Endothelial cell of umbilical vein (primary cell): Measurements from ENCODE around the gene COPE. TPM values are rescaled to one million over a fixed set of nuclear protein-coding genes. Genes with fewer than 3 reads are reported as not detected.

Source experiments
- BruUV-seq: library from RNA; stranded (reverse); fragments of 400-500 nt; replicated peaks from 2 replicates; lab custom pipeline; 2021; lab: Mats Ljungman, UMichigan
- CTCF ChIA-PET: fragments of 300-600, 350-600 bp; sonication (Branson Sonifier 250); formaldehyde crosslinking; loops from one replicate; lab custom pipeline; 2021; ENCODE audit warnings: antibody characterized with exemption, inconsistent platforms; lab: Charles Lee
- POLR2A ChIA-PET: fragments of 300-600, 350-600 bp; sonication (Branson Sonifier 250); formaldehyde crosslinking; loops from one replicate; lab custom pipeline; 2021; ENCODE audit warnings: antibody characterized with exemption, inconsistent platforms; lab: Charles Lee
- DNase-seq: peaks from one replicate; pipeline ENCODE4 v3.0.0-alpha.2; 2011; ENCODE audit warnings: low read depth, low spot score
- FAIRE-seq: peaks from 2 replicates; lab custom pipeline; 2011; peaks lifted over from hg19 to GRCh38; lab: Jason Lieb, UNC
- H2AFZ ChIP-seq: 2 replicates; pipeline ENCODE4 v1.6.0; 2012; ENCODE audit warnings: low read depth, low read length, control low read depth, inconsistent platforms
- H3K27ac ChIP-seq: 2 replicates; pipeline ENCODE4 v1.5.1; 2011; ENCODE audit warnings: low read depth, mild to moderate bottlenecking, control low read depth, low read length, moderate library complexity; ENCODE audit not compliant: insufficient read depth
- H3K27me3 ChIP-seq, 2 experiments: 2 replicates each; pipeline versions ENCODE4 v1.6.0 to v1.6.1; 2011; ENCODE audit warnings: low read length in 2 of 2, mixed read lengths in 1 of 2; ENCODE audit not compliant: control insufficient read depth in 2 of 2, insufficient read depth in 2 of 2
- H3K36me3 ChIP-seq, 2 experiments: 2 replicates in 1 of 2; 3 replicates in 1 of 2; pipeline ENCODE4 v1.5.1; 2011; ENCODE audit warnings: low read length in 2 of 2, mild to moderate bottlenecking in 1 of 2, moderate library complexity in 1 of 2; ENCODE audit not compliant: control insufficient read depth in 2 of 2, insufficient read depth in 2 of 2; ENCODE audit errors: extremely low read depth in 1 of 2
- H3K4me1 ChIP-seq: 3 replicates; pipeline ENCODE4 v1.5.1; 2011; ENCODE audit warnings: mild to moderate bottlenecking, low read length; ENCODE audit not compliant: control insufficient read depth, insufficient read depth; ENCODE audit errors: extremely low read depth
- H3K4me2 ChIP-seq: 2 replicates; pipeline ENCODE4 v1.6.1; 2011; ENCODE audit warnings: low read length, control low read depth, mixed read lengths; ENCODE audit not compliant: insufficient read depth
- H3K4me3 ChIP-seq, 3 experiments: fragments of 200-600 bp in 1 of 3; sonication (generic), shearing (Covaris generic) in 1 of 3; replicated peaks in 1 of 3; 2 replicates each; pipeline ENCODE4 v1.5.1; 2011 to 2016; ENCODE audit warnings: control low read depth in 3 of 3, low read length in 3 of 3, mild to moderate bottlenecking in 2 of 3, inconsistent platforms in 1 of 3, low read depth in 1 of 3, moderate library complexity in 1 of 3; ENCODE audit not compliant: insufficient read depth in 1 of 3
- H3K79me2 ChIP-seq: 2 replicates; pipeline ENCODE4 v1.6.0; 2012; ENCODE audit warnings: low read length, inconsistent platforms; ENCODE audit not compliant: control insufficient read depth, insufficient read depth
- H3K9ac ChIP-seq: replicated peaks from 2 replicates; pipeline ENCODE3; 2011; ENCODE audit warnings: low read length, control low read depth; ENCODE audit not compliant: insufficient read depth; ENCODE audit errors: extremely low read depth
- H3K9me1 ChIP-seq: replicated peaks from 3 replicates; pipeline ENCODE4 v1.6.0; 2011; ENCODE audit warnings: mild to moderate bottlenecking, low read length; ENCODE audit not compliant: control insufficient read depth, insufficient read depth; ENCODE audit errors: extremely low read depth
- H3K9me3 ChIP-seq: replicated peaks from 2 replicates; pipeline ENCODE4 v1.5.1; 2012; ENCODE audit warnings: low read length, inconsistent platforms; ENCODE audit not compliant: control insufficient read depth, insufficient read depth
- H4K20me1 ChIP-seq: replicated peaks from 2 replicates; pipeline ENCODE3; 2011; ENCODE audit warnings: mild to moderate bottlenecking, low read length; ENCODE audit not compliant: control insufficient read depth, insufficient read depth; ENCODE audit errors: extremely low read depth
- CTCF ChIP-seq, 2 donors: IDR thresholded peaks; 1 replicate in 1 of 2; 2 replicates in 1 of 2; pipeline ENCODE4 v1.5.1; 2011; ENCODE audit warnings: low read length in 2 of 2, mild to moderate bottlenecking in 2 of 2, moderate library complexity in 2 of 2, control low read depth in 1 of 2, inconsistent platforms in 1 of 2, low read depth in 1 of 2; ENCODE audit not compliant: insufficient read depth in 1 of 2; ENCODE audit errors: extremely low read depth in 1 of 2
- EZH2 ChIP-seq: IDR thresholded peaks from 2 replicates; pipeline ENCODE4 v1.6.1; 2012; ENCODE audit warnings: borderline replicate concordance, low read depth, mild to moderate bottlenecking, moderate library complexity, low read length, inconsistent platforms; ENCODE audit not compliant: severe bottlenecking
- FOS ChIP-seq: IDR thresholded peaks from 2 replicates; pipeline ENCODE4 v1.6.1; 2011; ENCODE audit warnings: mild to moderate bottlenecking, low read length, moderate library complexity, borderline replicate concordance; ENCODE audit not compliant: insufficient read depth
- GATA2 ChIP-seq: IDR thresholded peaks from 2 replicates; pipeline ENCODE4 v1.7.0; 2011; ENCODE audit warnings: low read depth, mild to moderate bottlenecking, moderate library complexity, mixed read lengths, low read length; ENCODE audit not compliant: insufficient read length, insufficient read depth
- JUN ChIP-seq: IDR thresholded peaks from 2 replicates; pipeline ENCODE4 v1.6.1; 2011; ENCODE audit warnings: borderline replicate concordance, low read depth; ENCODE audit not compliant: insufficient read length, insufficient read depth
- MAX ChIP-seq: IDR thresholded peaks from 2 replicates; pipeline ENCODE4 v1.6.1; 2011; ENCODE audit not compliant: insufficient read depth, insufficient read length
- MYC ChIP-seq: IDR thresholded peaks from one replicate; pipeline ENCODE4 v1.6.1; 2011; ENCODE audit warnings: mild to moderate bottlenecking, low read depth, low read length
- POLR2A ChIP-seq: IDR thresholded peaks from 2 replicates; pipeline ENCODE4 v1.6.1; 2012; ENCODE audit warnings: low read depth, mild to moderate bottlenecking, control low read depth, low read length
- POLR2AphosphoS5 ChIP-seq: IDR thresholded peaks from 2 replicates; pipeline ENCODE4 v1.6.1; 2012; ENCODE audit warnings: low read depth, mild to moderate bottlenecking, control low read depth, low read length, moderate library complexity; ENCODE audit not compliant: insufficient read depth
- dilution Hi-C: fragments of 300-500 bp; cut with MboI; formaldehyde crosslinking; loops from one replicate; pipeline ENCODE4 v1.15.0; 2019; ENCODE audit warnings: low sequenced_read_pairs; ENCODE audit not compliant: extremely low pct_ligation_motif_present
- intact Hi-C: fragments of 100-400 bp; cut with micrococcal nuclease; formaldehyde crosslinking; loops from one replicate; pipeline ENCODE4 v1.10.0; 2022
- polyA plus RNA-seq, 4 experiments: library from polyadenylated mRNA; depleted of rRNA in 3 of 4; stranded (reverse) in 3 of 4; unstranded in 1 of 4; fragments of >200 nt; gene quantifications; 2 replicates each; pipeline versions ENCODE4 v1.2.1 to v1.2.3, GENCODE V29; 2011 to 2012; ENCODE audit warnings: missing spikeins in 1 of 4
- total RNA-seq: library from RNA; stranded (reverse); gene quantifications from 2 replicates; pipeline ENCODE4 v1.2.3, GENCODE V29; 2021

The COPE gene
- total and polyA plus RNA-seq, 2 donors (not counting 3 experiments of a cell fraction or from before 2014, with no cell fraction given), result 252 to 407 TPM

GRCh38 chr19:18939922-18940768, 21.0 kb upstream of the COPE start:
- H2AFZ ChIP-seq, result peak overlapping the region; percentile 36
- intact Hi-C loops, result loop anchor here (1.0 to 2.0 kb wide), 2 partner anchors 21 to 46 kb away; partner anchors contain the start of genes COPE and DDX49
- dilution Hi-C loops, result no loop called here
- H3K9me3 ChIP-seq, result no peaks in the 10 kb centered on the region
- no peaks in the 10 kb centered on the region for H3K27me3 ChIP-seq
- peak; percentile 43 for TF ChIP-seq POLR2AphosphoS5
- TF ChIP-seq JUN, result no peak
- no peak for TF ChIP-seq MYC
- TF ChIP-seq MAX, result no peak
- TF ChIP-seq EZH2, result no peak
- no peak for TF ChIP-seq CTCF (IDR thresholded peaks at IDR 0.05; ENCODE audit: extremely low read depth in 1 of 2, insufficient read depth in 1 of 2, low read depth in 1 of 2, low read length in 2 of 2)
- no peak for TF ChIP-seq GATA2
- peak; percentile 74 for TF ChIP-seq POLR2A
- no peak for TF ChIP-seq FOS
- ChIA-PET POLR2A (no interaction called here), CTCF (interaction anchor here (0.9 to 2.1 kb wide), 5 partner anchors 9 to 352 kb away, joined by 3 to 35 read pairs (median 3); no protein-coding TSS in a partner anchor)
- H3K9me1 ChIP-seq, result no peaks in the 10 kb centered on the region
- H3K79me2 ChIP-seq, result peaks cover 27% of the 10 kb centered on the region
- peak overlapping the region; percentile 87 for H3K9ac ChIP-seq
- peak overlapping the region; percentile 81 for H3K4me2 ChIP-seq
- peak; percentile 31 for FAIRE-seq
- H3K4me1 ChIP-seq, result peaks cover 7% of the 10 kb centered on the region
- H4K20me1 ChIP-seq, result no peaks in the 10 kb centered on the region
- peak overlapping the region; percentile 70 for H3K27ac ChIP-seq
- TSS peak; percentile 59 for BruUV-seq
- H3K4me3 ChIP-seq, result peak overlapping the region; percentile 88 to 99 (median 97)
- DNase-seq, result peak; percentile 35
- H3K36me3 ChIP-seq, result peaks cover 5 to 15% of the 10 kb centered on the region in 2 experiments
